ENCODE measurements around the gene LARP4B.
A peak's percentile ranks its signal among the peaks of the same experiment; 100 is the strongest.

The LARP4B gene

DNA sequence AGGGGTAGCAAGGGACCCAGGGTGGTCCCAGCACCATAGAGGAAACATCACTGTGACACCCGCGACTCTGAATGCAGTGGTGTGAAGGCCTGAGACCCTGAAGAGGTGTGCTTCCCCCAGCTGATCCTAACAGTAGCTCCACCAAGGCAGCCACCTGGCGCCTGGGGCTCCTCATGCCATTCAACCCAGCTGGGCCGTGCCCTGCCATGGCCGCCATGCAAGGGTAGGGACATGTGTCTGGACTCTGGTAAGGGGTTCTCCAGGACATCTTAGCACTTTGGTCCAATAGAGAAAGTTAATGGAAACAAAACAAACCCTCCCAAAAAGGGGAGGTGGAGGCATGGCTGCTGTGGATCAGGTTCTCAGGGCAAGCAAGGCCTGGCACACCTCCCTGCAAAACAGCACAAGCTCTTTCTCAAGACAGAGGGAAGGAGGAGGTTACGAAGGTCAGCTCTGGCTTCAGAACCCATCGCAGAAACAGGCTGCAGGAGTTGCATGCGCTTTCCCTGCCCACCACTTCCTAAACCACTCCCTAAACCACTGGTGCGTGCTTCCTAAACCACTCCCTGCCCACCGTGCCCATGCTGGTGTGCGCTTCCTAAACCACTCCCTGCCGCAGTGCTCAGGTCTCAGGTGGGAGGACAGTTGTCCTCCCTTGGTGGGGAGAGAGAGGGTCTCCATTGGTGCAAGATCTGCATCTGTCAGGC is 108.7 kb downstream of the LARP4B start:
- no peak overlapping the region for H3K9ac ChIP-seq (ENCODE audit: low read length)
- no peak for DNase-seq (ENCODE audit: low read depth)
- peaks cover 84% of the 10 kb centered on the region for H3K36me3 ChIP-seq (ENCODE audit: control insufficient read depth, insufficient read depth, low read length, severe bottlenecking)
- no peak overlapping the region for H3K4me3 ChIP-seq (ENCODE audit: low read length)
- no peaks in the 10 kb centered on the region for H3K27me3 ChIP-seq (replicated peaks; ENCODE audit: control insufficient read depth, insufficient read depth, low read length)
- H3K4me1 ChIP-seq (ENCODE audit: control insufficient read depth, insufficient read depth, low read length): peaks cover 30% of the 10 kb centered on the region
- no peaks in the 10 kb centered on the region for H3K9me3 ChIP-seq (ENCODE audit: control insufficient read depth, low read length)

- Histone ChIP-seq H3K9me3 (ENCODE audit: control insufficient read depth, low read length) (no peaks in the 10 kb centered on the region), H3K27me3 (replicated peaks; ENCODE audit: control insufficient read depth, insufficient read depth, low read length) (no peaks in the 10 kb centered on the region), H3K4me1 (ENCODE audit: control insufficient read depth, insufficient read depth, low read length) (peaks cover 30% of the 10 kb centered on the region), H3K36me3 (ENCODE audit: control insufficient read depth, insufficient read depth, low read length, severe bottlenecking) (peaks cover 85% of the 10 kb centered on the region), H3K9ac (ENCODE audit: low read length) (no peak overlapping the region), H3K4me3 (ENCODE audit: low read length) (no peak overlapping the region)
- DNase-seq (ENCODE audit: low read depth): no peak
These were observed 109.3 kb downstream of the LARP4B start for GRCh38 chr10:822197-822596.

DNA sequence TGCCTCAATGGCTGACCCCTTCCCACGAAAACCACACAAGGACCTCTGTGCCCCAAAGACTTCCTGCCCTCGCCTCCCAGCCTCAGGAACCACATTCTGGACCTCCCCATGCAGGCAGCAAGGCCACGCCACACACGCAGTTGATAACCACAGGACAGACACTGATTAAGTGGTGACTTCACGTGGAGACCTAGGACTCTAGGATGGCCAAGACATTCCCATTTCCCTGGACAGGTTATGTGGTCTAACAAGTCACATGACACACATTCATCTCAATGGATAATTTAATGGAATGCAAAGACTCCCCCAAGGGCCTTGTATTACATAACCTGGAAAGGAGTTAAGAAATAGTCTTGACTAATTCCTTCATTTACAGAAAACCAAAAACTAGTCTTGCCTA is 110.2 kb downstream of the LARP4B start:
- Histone ChIP-seq H3K27me3 (replicated peaks; ENCODE audit: control insufficient read depth, insufficient read depth, low read length) (no peaks in the 10 kb centered on the region), H3K9ac (ENCODE audit: low read length) (no peak overlapping the region), H3K36me3 (ENCODE audit: control insufficient read depth, insufficient read depth, low read length, severe bottlenecking) (peaks cover 89% of the 10 kb centered on the region), H3K4me1 (ENCODE audit: control insufficient read depth, insufficient read depth, low read length) (peaks cover 30% of the 10 kb centered on the region), H3K4me3 (ENCODE audit: low read length) (no peak overlapping the region), H3K9me3 (ENCODE audit: control insufficient read depth, low read length) (no peaks in the 10 kb centered on the region)
- no peak for DNase-seq (ENCODE audit: low read depth)

GRCh38 chr10:819816-820215 is 111.7 kb downstream of the LARP4B start:
- no peaks in the 10 kb centered on the region for H3K27me3 ChIP-seq (replicated peaks; ENCODE audit: control insufficient read depth, insufficient read depth, low read length)
- no peak for DNase-seq (ENCODE audit: low read depth)
- H3K4me1 ChIP-seq (ENCODE audit: control insufficient read depth, insufficient read depth, low read length): peaks cover 30% of the 10 kb centered on the region
- no peak overlapping the region for H3K4me3 ChIP-seq (ENCODE audit: low read length)
- H3K9ac ChIP-seq (ENCODE audit: low read length): no peak overlapping the region
- no peaks in the 10 kb centered on the region for H3K9me3 ChIP-seq (ENCODE audit: control insufficient read depth, low read length)
- peaks cover 89% of the 10 kb centered on the region for H3K36me3 ChIP-seq (ENCODE audit: control insufficient read depth, insufficient read depth, low read length, severe bottlenecking)

- DNase-seq (ENCODE audit: low read depth): peak; percentile 83
- Histone ChIP-seq H3K36me3 (ENCODE audit: control insufficient read depth, insufficient read depth, low read length, severe bottlenecking) (peaks cover 89% of the 10 kb centered on the region), H3K27me3 (replicated peaks; ENCODE audit: control insufficient read depth, insufficient read depth, low read length) (no peaks in the 10 kb centered on the region)
These were observed 112.2 kb downstream of the LARP4B start for GRCh38 chr10:819326-819725.

GRCh38 chr10:818526-819220 is 112.8 kb downstream of the LARP4B start:
- H3K9me3 ChIP-seq (ENCODE audit: control insufficient read depth, low read length): no peaks in the 10 kb centered on the region
- DNase-seq (ENCODE audit: low read depth): no peak

More at GRCh38 chr10:819326-819725, 112.2 kb downstream of the LARP4B start:
- H3K9ac ChIP-seq (ENCODE audit: low read length): no peak overlapping the region
- H3K9me3 ChIP-seq (ENCODE audit: control insufficient read depth, low read length): no peaks in the 10 kb centered on the region
- peaks cover 30% of the 10 kb centered on the region for H3K4me1 ChIP-seq (ENCODE audit: control insufficient read depth, insufficient read depth, low read length)
- H3K4me3 ChIP-seq (ENCODE audit: low read length): no peak overlapping the region

GRCh38 chr10:818010-818409 is 113.5 kb downstream of the LARP4B start:
- no peaks in the 10 kb centered on the region for H3K9me3 ChIP-seq (ENCODE audit: control insufficient read depth, low read length)
- H3K4me3 ChIP-seq (ENCODE audit: low read length): no peak overlapping the region
- DNase-seq (ENCODE audit: low read depth): peak; percentile 9
- peaks cover 85% of the 10 kb centered on the region for H3K36me3 ChIP-seq (ENCODE audit: control insufficient read depth, insufficient read depth, low read length, severe bottlenecking)
- peaks cover 28% of the 10 kb centered on the region for H3K4me1 ChIP-seq (ENCODE audit: control insufficient read depth, insufficient read depth, low read length)
- H3K9ac ChIP-seq (ENCODE audit: low read length): no peak overlapping the region
- no peaks in the 10 kb centered on the region for H3K27me3 ChIP-seq (replicated peaks; ENCODE audit: control insufficient read depth, insufficient read depth, low read length)

More at GRCh38 chr10:818526-819220, 112.8 kb downstream of the LARP4B start:
- H3K4me1 ChIP-seq (ENCODE audit: control insufficient read depth, insufficient read depth, low read length): peaks cover 30% of the 10 kb centered on the region
- H3K9ac ChIP-seq (ENCODE audit: low read length): no peak overlapping the region
- no peak overlapping the region for H3K4me3 ChIP-seq (ENCODE audit: low read length)
- H3K36me3 ChIP-seq (ENCODE audit: control insufficient read depth, insufficient read depth, low read length, severe bottlenecking): peaks cover 85% of the 10 kb centered on the region
- no peaks in the 10 kb centered on the region for H3K27me3 ChIP-seq (replicated peaks; ENCODE audit: control insufficient read depth, insufficient read depth, low read length)

DNA sequence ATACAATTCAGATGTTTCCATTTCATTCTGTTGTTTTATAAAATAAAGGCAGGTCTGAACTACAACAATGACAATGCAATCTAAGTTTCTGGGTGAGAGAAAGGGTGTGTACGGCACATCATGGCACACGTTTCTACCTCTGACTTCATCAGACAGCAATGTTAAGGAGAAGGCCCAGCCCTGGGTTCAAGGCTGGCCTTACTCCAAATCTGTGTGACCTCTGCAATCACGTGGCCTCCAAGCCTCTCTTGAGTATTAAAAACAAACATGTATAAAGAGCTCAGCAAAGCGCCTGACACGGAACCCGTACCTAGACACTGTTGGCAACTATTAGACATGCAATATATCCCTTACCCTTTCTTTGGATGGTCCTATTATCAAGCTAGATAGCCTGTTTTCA is 114.1 kb downstream of the LARP4B start:
- Histone ChIP-seq H3K4me1 (ENCODE audit: control insufficient read depth, insufficient read depth, low read length) (peaks cover 23% of the 10 kb centered on the region), H3K36me3 (ENCODE audit: control insufficient read depth, insufficient read depth, low read length, severe bottlenecking) (peaks cover 85% of the 10 kb centered on the region)

DNA sequence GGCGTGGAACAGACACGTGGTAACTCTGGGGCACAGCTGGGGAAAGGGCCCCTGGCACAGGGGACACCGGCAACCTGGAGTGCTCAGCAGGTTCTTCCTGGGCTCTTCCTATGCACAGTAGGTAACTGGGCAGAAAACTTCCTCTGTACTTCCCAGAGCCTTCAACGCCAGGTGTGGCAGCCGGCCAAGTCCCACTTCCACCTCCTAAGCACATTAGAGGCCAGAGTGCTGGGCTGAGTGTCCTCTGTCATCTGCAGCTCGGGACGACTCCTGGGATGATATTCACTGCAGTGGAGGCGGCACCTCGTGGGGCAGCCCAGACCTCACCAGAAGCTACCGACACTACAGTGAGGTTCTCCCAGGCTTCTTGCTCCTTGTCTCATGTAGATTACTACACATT is 114.5 kb downstream of the LARP4B start:
- no peak overlapping the region for H3K9ac ChIP-seq (ENCODE audit: low read length)
- peaks cover 85% of the 10 kb centered on the region for H3K36me3 ChIP-seq (ENCODE audit: control insufficient read depth, insufficient read depth, low read length, severe bottlenecking)
- peaks cover 23% of the 10 kb centered on the region for H3K4me1 ChIP-seq (ENCODE audit: control insufficient read depth, insufficient read depth, low read length)
- no peaks in the 10 kb centered on the region for H3K9me3 ChIP-seq (ENCODE audit: control insufficient read depth, low read length)
- no peak for DNase-seq (ENCODE audit: low read depth)
- no peaks in the 10 kb centered on the region for H3K27me3 ChIP-seq (replicated peaks; ENCODE audit: control insufficient read depth, insufficient read depth, low read length)
- no peak overlapping the region for H3K4me3 ChIP-seq (ENCODE audit: low read length)

More for the DNA sequence above, 114.1 kb downstream of the LARP4B start:
- no peaks in the 10 kb centered on the region for H3K9me3 ChIP-seq (ENCODE audit: control insufficient read depth, low read length)
- no peak overlapping the region for H3K4me3 ChIP-seq (ENCODE audit: low read length)
- H3K27me3 ChIP-seq (replicated peaks; ENCODE audit: control insufficient read depth, insufficient read depth, low read length): no peaks in the 10 kb centered on the region
- no peak for DNase-seq (ENCODE audit: low read depth)
- H3K9ac ChIP-seq (ENCODE audit: low read length): no peak overlapping the region

- Histone ChIP-seq H3K36me3 (ENCODE audit: control insufficient read depth, insufficient read depth, low read length, severe bottlenecking) (peaks cover 91% of the 10 kb centered on the region), H3K27me3 (replicated peaks; ENCODE audit: control insufficient read depth, insufficient read depth, low read length) (no peaks in the 10 kb centered on the region), H3K9me3 (ENCODE audit: control insufficient read depth, low read length) (no peaks in the 10 kb centered on the region), H3K4me3 (ENCODE audit: low read length) (no peak overlapping the region), H3K9ac (ENCODE audit: low read length) (no peak overlapping the region), H3K4me1 (ENCODE audit: control insufficient read depth, insufficient read depth, low read length) (peaks cover 21% of the 10 kb centered on the region)
- no peak for DNase-seq (ENCODE audit: low read depth)
These were observed 115.4 kb downstream of the LARP4B start for GRCh38 chr10:816091-816477.

DNA sequence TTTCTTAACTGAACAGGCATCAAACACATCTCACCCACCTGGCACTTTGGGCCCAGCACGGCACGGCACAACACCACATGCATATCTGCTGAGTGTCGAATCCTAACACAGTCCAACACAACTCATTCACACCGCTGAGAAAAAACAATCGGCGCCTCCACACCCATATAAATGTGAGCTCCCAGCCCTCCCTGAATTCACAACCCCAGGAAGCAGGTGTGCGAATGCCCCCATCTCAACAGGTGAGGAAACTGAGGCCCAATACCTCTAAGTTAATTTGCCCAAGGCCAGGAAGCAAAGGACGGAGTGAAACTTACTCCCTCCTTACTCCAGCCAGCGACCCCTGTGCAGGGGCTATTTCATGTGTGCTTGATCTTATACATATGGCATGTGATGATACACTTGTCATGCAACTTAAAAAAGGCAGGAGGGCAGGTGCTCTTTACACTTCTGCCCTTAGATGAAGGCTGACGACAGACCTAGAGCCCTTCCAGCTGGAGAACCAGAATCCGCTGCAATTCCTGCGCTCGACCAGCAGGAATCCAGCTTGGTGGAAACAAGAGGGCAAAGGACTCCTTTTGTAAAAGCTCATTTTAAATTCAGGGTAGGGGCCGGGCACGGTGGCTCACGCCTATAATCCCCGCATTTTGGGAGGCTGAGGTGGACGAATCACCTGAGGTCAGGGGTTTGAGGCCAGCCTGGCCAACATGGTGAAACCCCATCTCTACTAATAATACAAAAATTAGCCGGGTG is 116.0 kb downstream of the LARP4B start:
- peaks cover 95% of the 10 kb centered on the region for H3K36me3 ChIP-seq (ENCODE audit: control insufficient read depth, insufficient read depth, low read length, severe bottlenecking)
- H3K4me1 ChIP-seq (ENCODE audit: control insufficient read depth, insufficient read depth, low read length): peaks cover 21% of the 10 kb centered on the region

More for the DNA sequence above, 116.0 kb downstream of the LARP4B start:
- Histone ChIP-seq H3K4me3 (ENCODE audit: low read length) (no peak overlapping the region), H3K9ac (ENCODE audit: low read length) (no peak overlapping the region), H3K27me3 (replicated peaks; ENCODE audit: control insufficient read depth, insufficient read depth, low read length) (no peaks in the 10 kb centered on the region), H3K9me3 (ENCODE audit: control insufficient read depth, low read length) (no peaks in the 10 kb centered on the region)
- no peak for DNase-seq (ENCODE audit: low read depth)

Measured in adipocyte (in vitro differentiated cells).